Upper lobe of right lung (tissue), 1 donor: Measurements from ENCODE around the gene CDH13. TPM values are rescaled to one million over a fixed set of nuclear protein-coding genes. Genes with fewer than 3 reads are reported as not detected.

Source experiments
- ATAC-seq: fragments of 200-7000 bp; cut with Tn5 transposase; one replicate; pipeline ENCODE4 v1.9.1; 2020; ENCODE audit warnings: mild to moderate bottlenecking, moderate library complexity
- DNase-seq: peaks from one replicate; pipeline ENCODE4 v3.0.0-alpha.2; 2020
- H3K27ac ChIP-seq: fragments of 200-600 bp; one replicate; pipeline ENCODE4 v1.8.0; 2022
- H3K27me3 ChIP-seq: fragments of 200-600 bp; one replicate; pipeline ENCODE4 v1.8.0; 2022; ENCODE audit warnings: mild to moderate bottlenecking
- H3K36me3 ChIP-seq: fragments of 200-600 bp; one replicate; pipeline ENCODE4 v1.8.0; 2022
- H3K4me1 ChIP-seq: fragments of 200-600 bp; one replicate; pipeline ENCODE4 v1.8.0; 2022
- H3K4me3 ChIP-seq: fragments of 200-600 bp; one replicate; pipeline ENCODE4 v1.8.0; 2022; ENCODE audit warnings: mild to moderate bottlenecking
- H3K9me3 ChIP-seq: fragments of 200-600 bp; one replicate; pipeline ENCODE4 v1.8.0; 2022
- intact Hi-C: fragments of 100-400 bp; cut with DNase I; formaldehyde crosslinking; loops from one replicate; pipeline ENCODE4 v1.11.0; 2022
- total RNA-seq: library from RNA; stranded (reverse); fragmentation: NEBNext Ultra II Directional; extraction: Animal tissue kit (Norgen Biotek cat#: 25700); gene quantifications from one replicate; pipeline ENCODE4 v1.2.1, GENCODE V29; 2021
- TF ChIP-seq, protein P1 (sequence below): fragments of 200-600 bp; IDR thresholded peaks from one replicate; pipeline ENCODE4 v1.8.0; 2022; ENCODE audit warnings: antibody characterized with exemption
- donor health status: DM: no; HTN: yes; CAD: no; lungs with severe emphysema.

Gene CDH13
- total RNA-seq, 1 donor from 2014 or later, result 27.2 TPM

DNA sequence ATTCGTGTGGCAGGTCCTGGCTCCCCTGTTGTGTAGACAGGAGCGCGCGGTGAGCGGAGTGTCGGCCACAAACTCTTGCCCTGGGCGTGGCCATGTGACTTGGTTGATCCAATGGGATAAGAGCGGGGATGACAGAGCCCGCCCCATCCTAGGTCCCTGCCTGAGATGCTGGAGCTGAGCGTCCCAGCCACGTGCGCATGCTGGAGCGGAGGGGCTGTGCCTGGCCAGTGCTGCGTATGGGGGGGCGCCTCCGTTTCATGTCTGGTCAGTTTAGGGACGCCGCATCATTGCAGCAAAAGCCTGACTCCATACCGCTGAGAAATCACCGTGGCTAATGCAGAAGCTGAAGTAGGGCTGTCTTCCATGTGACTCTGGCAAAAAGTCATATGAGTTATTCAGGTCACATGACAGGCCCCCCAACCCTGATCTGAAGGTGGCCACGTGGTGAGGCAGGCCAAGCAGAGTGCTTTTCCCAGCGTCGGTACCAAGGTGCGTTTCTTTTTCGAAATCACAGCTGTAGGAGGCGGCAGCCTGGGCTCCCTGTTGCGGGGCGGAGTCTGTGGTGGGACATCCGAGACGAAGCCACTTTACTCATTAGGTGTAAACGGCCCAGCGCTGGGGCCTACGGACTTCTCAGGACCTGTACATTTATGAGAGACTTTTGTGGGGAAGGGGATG, 1203.5 kb downstream of the CDH13 start:
- H3K4me1 ChIP-seq, result peaks cover 6% of the 10 kb centered on the region
- H3K4me3 ChIP-seq, result no peak overlapping the region
- intact Hi-C loops, result no loop called here
- H3K36me3 ChIP-seq, result no peaks in the 10 kb centered on the region
- no peaks in the 10 kb centered on the region for H3K27me3 ChIP-seq
- TF ChIP-seq, protein P1, sequence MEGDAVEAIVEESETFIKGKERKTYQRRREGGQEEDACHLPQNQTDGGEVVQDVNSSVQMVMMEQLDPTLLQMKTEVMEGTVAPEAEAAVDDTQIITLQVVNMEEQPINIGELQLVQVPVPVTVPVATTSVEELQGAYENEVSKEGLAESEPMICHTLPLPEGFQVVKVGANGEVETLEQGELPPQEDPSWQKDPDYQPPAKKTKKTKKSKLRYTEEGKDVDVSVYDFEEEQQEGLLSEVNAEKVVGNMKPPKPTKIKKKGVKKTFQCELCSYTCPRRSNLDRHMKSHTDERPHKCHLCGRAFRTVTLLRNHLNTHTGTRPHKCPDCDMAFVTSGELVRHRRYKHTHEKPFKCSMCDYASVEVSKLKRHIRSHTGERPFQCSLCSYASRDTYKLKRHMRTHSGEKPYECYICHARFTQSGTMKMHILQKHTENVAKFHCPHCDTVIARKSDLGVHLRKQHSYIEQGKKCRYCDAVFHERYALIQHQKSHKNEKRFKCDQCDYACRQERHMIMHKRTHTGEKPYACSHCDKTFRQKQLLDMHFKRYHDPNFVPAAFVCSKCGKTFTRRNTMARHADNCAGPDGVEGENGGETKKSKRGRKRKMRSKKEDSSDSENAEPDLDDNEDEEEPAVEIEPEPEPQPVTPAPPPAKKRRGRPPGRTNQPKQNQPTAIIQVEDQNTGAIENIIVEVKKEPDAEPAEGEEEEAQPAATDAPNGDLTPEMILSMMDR, result no peak
- H3K9me3 ChIP-seq, result no peaks in the 10 kb centered on the region
- ATAC-seq (no peak), DNase-seq (no peak)
- H3K27ac ChIP-seq, result no peak overlapping the region

GRCh38 chr16:83830769-83831455, 1204.1 kb downstream of the CDH13 start:
- Histone ChIP-seq H3K36me3 (no peaks in the 10 kb centered on the region), H3K27ac (no peak overlapping the region), H3K4me3 (no peak overlapping the region), H3K27me3 (no peaks in the 10 kb centered on the region), H3K4me1 (peaks cover 4% of the 10 kb centered on the region), H3K9me3 (no peaks in the 10 kb centered on the region)
- ATAC-seq (no peak), DNase-seq (no peak)
- TF ChIP-seq, protein P1, result no peak
- intact Hi-C loops, result no loop called here

GRCh38 chr16:83831456-83831987, 1204.8 kb downstream of the CDH13 start:
- TF ChIP-seq, protein P1, result no peak
- intact Hi-C loops, result no loop called here
- ATAC-seq (no peak), DNase-seq (no peak)
- Histone ChIP-seq H3K36me3 (no peaks in the 10 kb centered on the region), H3K27ac (no peak overlapping the region), H3K4me3 (no peak overlapping the region), H3K27me3 (no peaks in the 10 kb centered on the region), H3K9me3 (no peaks in the 10 kb centered on the region), H3K4me1 (no peaks in the 10 kb centered on the region)

GRCh38 chr16:83833921-83834320, 1207.2 kb downstream of the CDH13 start:
- TF ChIP-seq, protein P1, result no peak

GRCh38 chr16:83835586-83836566, 1209.1 kb downstream of the CDH13 start:
- intact Hi-C loops, result no loop called here
- no peak for DNase-seq
- no peak for ATAC-seq
- Histone ChIP-seq H3K9me3 (no peaks in the 10 kb centered on the region), H3K4me1 (no peaks in the 10 kb centered on the region), H3K36me3 (no peaks in the 10 kb centered on the region), H3K27me3 (no peaks in the 10 kb centered on the region), H3K4me3 (no peak overlapping the region), H3K27ac (no peak overlapping the region)
- TF ChIP-seq, protein P1, result no peak

More at GRCh38 chr16:83833921-83834320, 1207.2 kb downstream of the CDH13 start:
- DNase-seq (no peak), ATAC-seq (no peak)
- no peaks in the 10 kb centered on the region for H3K36me3 ChIP-seq
- H3K27ac ChIP-seq, result no peak overlapping the region
- intact Hi-C loops, result no loop called here
- no peaks in the 10 kb centered on the region for H3K27me3 ChIP-seq
- H3K4me1 ChIP-seq, result no peaks in the 10 kb centered on the region
- H3K9me3 ChIP-seq, result no peaks in the 10 kb centered on the region
- no peak overlapping the region for H3K4me3 ChIP-seq
